A204.1 (cell line): ENCODE measurements around the gene DUSP22.

ENCODE experiments used
- FAIRE-seq: peaks from 2 replicates; lab custom pipeline; 2012; peaks lifted over from hg19 to GRCh38; lab: Jason Lieb, UNC

The DUSP22 gene

DNA sequence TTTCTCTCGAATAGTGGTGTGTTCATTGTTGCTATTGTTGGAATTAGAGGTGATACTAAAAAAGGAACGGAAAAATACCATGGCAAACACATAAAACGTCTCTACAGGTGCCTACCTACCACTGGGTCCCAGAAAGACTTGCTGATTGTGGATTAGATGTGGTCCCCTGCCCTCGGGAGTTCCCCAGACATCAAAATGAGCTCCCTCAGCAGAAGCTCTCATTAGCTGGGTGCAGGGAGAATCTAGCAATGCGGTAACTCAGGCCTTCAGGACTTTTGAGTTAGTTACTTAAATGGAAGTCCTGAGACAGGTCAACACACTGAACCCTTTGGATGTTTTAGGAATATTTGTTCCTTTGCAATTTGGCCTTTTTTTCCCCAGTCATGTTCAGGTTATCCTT, 105.3 kb downstream of the DUSP22 start:
- FAIRE-seq: no peak

DNA sequence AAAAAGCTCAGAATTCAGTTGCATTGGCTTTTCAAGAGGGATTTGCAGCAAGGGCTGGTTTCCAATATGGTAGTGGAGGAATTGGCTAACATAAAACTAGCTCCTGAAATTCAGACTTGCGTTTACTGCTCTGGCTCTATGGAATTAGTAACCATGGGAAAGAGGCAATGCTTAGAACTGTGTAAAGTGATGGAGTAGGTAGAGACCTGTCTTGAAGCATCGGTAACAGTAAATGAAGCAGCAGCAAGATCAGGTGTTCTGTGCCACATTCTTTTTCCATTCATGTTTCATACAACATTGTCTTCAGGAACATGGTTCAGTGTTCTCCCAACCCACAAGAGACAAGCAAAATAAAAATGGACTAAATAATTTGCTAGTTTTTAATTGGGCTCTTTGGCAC, 105.8 kb downstream of the DUSP22 start:
- no peak for FAIRE-seq

DNA sequence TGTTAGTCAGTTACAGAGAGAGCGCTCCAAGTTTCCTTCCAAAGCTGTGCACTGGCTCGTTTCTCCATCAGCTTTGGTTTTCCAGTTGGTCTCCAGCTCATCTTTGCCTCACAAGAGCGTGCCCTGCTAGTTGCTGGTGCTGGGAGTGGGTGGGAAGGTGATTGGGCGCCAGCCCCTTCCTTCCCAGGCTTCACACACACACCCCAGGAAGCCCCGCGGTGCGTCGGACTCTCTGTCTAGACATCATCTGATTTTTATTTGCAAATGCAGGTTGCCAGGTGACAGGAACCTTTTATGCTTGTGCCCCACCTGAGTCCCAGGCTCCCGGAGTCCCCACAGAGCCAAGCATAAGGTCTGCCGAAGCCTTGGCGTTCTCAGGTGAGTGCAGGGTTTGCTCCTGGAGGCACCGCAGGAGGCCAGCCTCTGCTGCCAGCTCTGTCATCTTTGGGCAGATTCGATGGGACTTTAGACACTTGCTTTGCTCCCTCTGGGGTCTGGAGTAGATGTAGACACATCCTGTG, 106.3 kb downstream of the DUSP22 start:
- no peak for FAIRE-seq

DNA sequence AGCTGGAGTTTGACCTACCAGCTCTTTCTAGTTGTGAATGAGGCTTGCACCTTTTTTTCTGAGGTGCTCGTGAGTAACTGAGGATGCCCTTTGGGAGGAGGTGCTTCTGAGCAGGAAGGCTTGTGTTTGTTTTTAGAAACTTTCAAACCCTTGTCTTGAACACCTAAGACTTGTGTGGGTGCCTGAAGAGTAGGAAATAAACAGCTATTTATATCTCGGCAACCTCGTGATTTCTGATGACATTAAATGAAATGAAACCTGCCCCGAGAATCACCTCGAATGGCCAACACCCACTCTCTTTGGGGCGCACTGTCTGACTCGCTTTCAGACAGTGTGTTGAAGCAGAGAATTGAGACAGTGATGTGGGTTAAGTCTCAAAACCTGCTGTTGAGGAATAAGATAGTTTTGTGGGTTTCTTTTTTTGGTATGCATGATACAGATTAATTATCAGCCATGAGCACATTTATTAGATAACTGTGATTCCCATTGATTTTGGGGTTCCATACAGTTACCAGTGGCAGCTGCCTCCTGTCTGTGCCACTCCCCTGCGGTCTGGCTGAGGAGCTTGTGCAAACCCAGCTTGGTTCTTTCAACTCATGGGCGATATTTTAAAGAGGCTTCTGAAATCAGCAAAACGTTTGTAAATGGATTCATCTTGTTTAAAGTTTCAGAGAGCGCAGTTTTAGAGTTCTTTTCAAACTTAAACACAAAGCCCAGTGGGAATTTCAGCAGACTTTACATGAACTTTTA, 107.7 kb downstream of the DUSP22 start:
- FAIRE-seq: no peak

DNA sequence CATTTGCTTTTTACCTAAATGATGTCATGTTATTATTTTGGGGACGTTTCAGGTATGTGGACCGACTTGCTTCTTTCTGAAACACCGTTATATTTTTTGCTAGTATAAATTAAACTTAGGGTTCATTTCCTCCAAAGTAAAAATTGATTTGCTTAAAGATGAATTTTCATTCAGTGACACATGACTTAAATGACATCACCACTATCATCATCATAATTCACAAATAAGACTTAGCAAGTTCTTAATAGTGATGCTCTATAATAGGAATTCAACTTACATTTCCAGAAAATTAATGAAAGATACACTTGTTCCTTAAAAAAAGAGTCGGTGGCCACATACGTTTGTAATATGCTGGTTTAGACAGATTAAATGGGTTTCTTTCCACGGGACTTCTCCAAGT, 108.5 kb downstream of the DUSP22 start:
- FAIRE-seq: no peak
